ENCODE data around the gene CD84.

DNA sequence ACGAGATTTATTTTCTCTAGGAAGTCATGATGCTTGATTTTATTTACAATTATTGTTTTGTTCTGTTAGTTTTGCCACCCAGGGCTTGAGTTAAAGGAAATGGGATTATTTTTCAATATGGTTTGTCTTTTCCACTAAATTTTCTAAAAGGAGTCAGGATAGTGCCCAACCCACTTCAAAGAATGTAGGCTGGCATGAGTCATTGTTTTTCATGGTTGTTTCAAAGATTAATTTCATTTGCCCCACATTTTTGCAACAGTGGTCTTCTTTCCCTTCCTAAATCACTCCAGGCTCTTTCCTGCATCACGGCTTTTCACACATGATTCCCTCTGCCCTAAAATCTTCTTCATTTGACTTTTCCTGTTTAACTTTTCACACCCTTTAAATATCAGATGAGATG lies 58.7 kb downstream of the CD84 start:
- TF ChIP-seq FOXA1 (IDR thresholded peaks at IDR 0.05) (no peak), FOXM1 (IDR thresholded peaks at IDR 0.05; ENCODE audit: borderline replicate concordance) (no peak), HDGF (IDR thresholded peaks at IDR 0.05; ENCODE audit: borderline replicate concordance) (no peak), LEF1 (IDR thresholded peaks at IDR 0.05; ENCODE audit: borderline replicate concordance) (no peak), SUZ12 (IDR thresholded peaks at IDR 0.05) (no peak), SP1 (IDR thresholded peaks at IDR 0.05) (no peak), L3MBTL2 (conservative IDR thresholded peaks at IDR 0.05) (no peak), ZNF384 (IDR thresholded peaks at IDR 0.05) (no peak), ARNT (IDR thresholded peaks at IDR 0.05) (no peak), CTBP1 (IDR thresholded peaks at IDR 0.05; ENCODE audit: borderline replicate concordance) (no peak), BHLHE40 (IDR thresholded peaks at IDR 0.05; ENCODE audit: borderline replicate concordance) (no peak), NFRKB (IDR thresholded peaks at IDR 0.05) (no peak)
- TF ChIP-seq, protein P1, sequence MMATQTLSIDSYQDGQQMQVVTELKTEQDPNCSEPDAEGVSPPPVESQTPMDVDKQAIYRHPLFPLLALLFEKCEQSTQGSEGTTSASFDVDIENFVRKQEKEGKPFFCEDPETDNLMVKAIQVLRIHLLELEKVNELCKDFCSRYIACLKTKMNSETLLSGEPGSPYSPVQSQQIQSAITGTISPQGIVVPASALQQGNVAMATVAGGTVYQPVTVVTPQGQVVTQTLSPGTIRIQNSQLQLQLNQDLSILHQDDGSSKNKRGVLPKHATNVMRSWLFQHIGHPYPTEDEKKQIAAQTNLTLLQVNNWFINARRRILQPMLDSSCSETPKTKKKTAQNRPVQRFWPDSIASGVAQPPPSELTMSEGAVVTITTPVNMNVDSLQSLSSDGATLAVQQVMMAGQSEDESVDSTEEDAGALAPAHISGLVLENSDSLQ (IDR thresholded peaks at IDR 0.05), result no peak
